Hepatocyte (in vitro differentiated cells): ENCODE measurements around the gene CCDC69.

Source experiments
- EZH2 ChIP-seq: fragments of 200-600 bp; sonication (generic); IDR thresholded peaks from 2 replicates; pipeline ENCODE4 v1.6.1; 2016; ENCODE audit warnings: antibody characterized with exemption, mild to moderate bottlenecking, borderline replicate concordance
- TF ChIP-seq, protein P1 (sequence below): fragments of 200-600 bp; sonication (generic); IDR thresholded peaks from 2 replicates; pipeline ENCODE4 v1.5.1; 2016; ENCODE audit warnings: antibody characterized with exemption, mild to moderate bottlenecking; ENCODE audit not compliant: poor library complexity

DNA sequence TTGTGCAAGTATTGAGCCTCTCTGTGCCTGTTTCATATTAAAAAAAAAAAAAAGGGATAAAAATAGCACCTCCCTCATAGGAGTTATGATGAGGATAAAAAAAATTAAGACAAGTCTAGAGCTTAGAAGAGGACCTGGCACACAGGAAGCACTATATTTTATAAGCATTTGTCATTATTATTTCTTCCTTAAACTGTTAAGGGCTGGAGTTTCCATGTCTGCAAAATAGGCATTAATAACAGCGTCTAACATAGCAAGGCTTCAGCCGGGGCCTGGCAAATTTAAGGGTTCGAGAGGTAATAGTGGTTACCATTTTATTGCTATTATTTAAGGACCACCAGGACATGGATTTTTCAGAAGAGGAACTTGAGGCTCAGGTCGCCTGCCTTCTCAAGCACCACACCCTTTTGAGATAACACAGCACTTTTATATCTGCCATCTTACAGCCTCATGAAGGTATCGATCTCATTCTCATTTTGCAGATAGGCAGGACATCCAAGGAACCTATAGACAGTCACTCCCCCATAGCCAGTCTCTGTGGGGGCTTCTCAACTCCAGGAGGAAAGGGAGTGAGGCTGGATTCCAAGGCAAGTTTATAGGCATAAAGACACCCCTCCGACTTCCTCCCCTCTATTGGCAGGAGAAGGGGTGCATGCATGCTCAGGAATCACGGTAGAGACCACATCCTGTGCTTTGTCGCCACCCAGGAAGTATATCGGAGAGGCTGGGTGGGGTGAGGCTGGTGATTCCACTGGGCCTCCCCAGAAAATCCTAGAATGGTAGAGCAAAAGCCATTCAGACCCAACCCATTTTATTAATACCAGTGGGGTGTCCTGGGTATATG, 68.7 kb downstream of the CCDC69 start:
- TF ChIP-seq, protein P1, sequence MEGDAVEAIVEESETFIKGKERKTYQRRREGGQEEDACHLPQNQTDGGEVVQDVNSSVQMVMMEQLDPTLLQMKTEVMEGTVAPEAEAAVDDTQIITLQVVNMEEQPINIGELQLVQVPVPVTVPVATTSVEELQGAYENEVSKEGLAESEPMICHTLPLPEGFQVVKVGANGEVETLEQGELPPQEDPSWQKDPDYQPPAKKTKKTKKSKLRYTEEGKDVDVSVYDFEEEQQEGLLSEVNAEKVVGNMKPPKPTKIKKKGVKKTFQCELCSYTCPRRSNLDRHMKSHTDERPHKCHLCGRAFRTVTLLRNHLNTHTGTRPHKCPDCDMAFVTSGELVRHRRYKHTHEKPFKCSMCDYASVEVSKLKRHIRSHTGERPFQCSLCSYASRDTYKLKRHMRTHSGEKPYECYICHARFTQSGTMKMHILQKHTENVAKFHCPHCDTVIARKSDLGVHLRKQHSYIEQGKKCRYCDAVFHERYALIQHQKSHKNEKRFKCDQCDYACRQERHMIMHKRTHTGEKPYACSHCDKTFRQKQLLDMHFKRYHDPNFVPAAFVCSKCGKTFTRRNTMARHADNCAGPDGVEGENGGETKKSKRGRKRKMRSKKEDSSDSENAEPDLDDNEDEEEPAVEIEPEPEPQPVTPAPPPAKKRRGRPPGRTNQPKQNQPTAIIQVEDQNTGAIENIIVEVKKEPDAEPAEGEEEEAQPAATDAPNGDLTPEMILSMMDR, result no peak
- TF ChIP-seq EZH2, result no peak
